ENCODE data around the gene NCKAP5.

Gene NCKAP5

GRCh38 chr2:133576714-133577113 lies 8.5 kb upstream of the NCKAP5 start:
- FAIRE-seq (no peak), DNase-seq (ENCODE audit: extremely low spot score, insufficient read length, low read depth) (no peak)

DNA sequence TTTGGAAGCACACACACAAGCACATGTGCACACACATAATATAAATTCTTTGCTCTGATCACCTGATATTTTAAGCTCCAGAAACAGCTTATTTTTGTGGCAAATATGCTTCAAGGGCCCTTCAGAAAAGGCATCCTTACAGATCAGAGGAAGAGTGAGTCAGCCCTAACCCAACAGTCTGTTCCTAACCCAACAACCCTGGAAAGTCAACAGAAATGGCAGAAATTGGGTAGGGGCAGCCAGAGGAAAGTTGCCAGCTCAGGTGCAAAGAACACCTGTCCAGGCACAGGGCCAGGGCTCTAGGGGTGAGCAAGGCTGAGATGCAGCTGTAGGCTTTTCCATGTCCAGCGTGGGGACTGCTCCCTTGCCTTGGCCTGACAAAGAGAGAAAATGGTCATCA lies 6.4 kb upstream of the NCKAP5 start:
- FAIRE-seq = no peak

GRCh38 chr2:133574186-133574585 lies 5.9 kb upstream of the NCKAP5 start:
- DNase-seq (ENCODE audit: extremely low spot score, insufficient read length, low read depth) (no peak), FAIRE-seq (no peak)

More for the DNA sequence above, 6.4 kb upstream of the NCKAP5 start:
- no peak for DNase-seq (ENCODE audit: extremely low spot score, insufficient read length, low read depth)

GRCh38 chr2:133573491-133574162 lies 5.4 kb upstream of the NCKAP5 start:
- FAIRE-seq (no peak), DNase-seq (ENCODE audit: extremely low spot score, insufficient read length, low read depth) (no peak)

GRCh38 chr2:133571249-133571648 lies 3.0 kb upstream of the NCKAP5 start:
- FAIRE-seq = no peak
- no peak for DNase-seq (ENCODE audit: extremely low spot score, insufficient read length, low read depth)

- no peak for DNase-seq (ENCODE audit: extremely low spot score, insufficient read length, low read depth)
- no peak for FAIRE-seq
These were observed 2.3 kb upstream of the NCKAP5 start for GRCh38 chr2:133570542-133570941.

GRCh38 chr2:133569286-133569830 lies 1.1 kb upstream of the NCKAP5 start:
- FAIRE-seq (no peak), DNase-seq (ENCODE audit: extremely low spot score, insufficient read length, low read depth) (no peak)

- DNase-seq (ENCODE audit: extremely low spot score, insufficient read length, low read depth) (no peak), FAIRE-seq (no peak)
These were observed 335 bp upstream of the NCKAP5 start for GRCh38 chr2:133568598-133568997.

GRCh38 chr2:133562558-133562957 lies 5.7 kb downstream of the NCKAP5 start:
- DNase-seq (ENCODE audit: extremely low spot score, insufficient read length, low read depth) (no peak), FAIRE-seq (no peak)

- DNase-seq (ENCODE audit: extremely low spot score, insufficient read length, low read depth) (no peak), FAIRE-seq (peak; percentile 51)
These were observed 7.0 kb downstream of the NCKAP5 start for GRCh38 chr2:133561045-133561852.

DNA sequence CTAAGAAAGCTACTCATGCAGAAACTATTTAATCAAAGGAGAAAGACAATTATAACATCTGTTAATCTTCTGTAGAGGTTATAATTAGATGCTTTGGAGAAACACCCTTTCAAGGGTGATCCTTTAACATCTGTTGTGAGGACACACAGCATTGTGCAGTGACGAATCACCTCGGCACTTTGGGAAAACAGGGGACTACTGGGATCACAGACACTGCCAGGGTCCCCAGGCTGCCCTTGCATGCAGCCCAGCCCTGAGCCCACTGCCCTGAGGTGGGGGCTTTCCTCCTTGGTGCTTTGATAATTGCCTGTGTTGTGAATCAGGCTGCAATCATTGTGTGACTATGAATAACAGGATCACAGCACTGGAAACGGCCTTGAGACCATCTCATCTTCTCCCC lies 10.6 kb downstream of the NCKAP5 start:
- FAIRE-seq (no peak), DNase-seq (ENCODE audit: extremely low spot score, insufficient read length, low read depth) (no peak)

- DNase-seq (ENCODE audit: extremely low spot score, insufficient read length, low read depth) = no peak
- FAIRE-seq = no peak
These were observed 14.3 kb downstream of the NCKAP5 start for GRCh38 chr2:133553838-133554408.

DNA sequence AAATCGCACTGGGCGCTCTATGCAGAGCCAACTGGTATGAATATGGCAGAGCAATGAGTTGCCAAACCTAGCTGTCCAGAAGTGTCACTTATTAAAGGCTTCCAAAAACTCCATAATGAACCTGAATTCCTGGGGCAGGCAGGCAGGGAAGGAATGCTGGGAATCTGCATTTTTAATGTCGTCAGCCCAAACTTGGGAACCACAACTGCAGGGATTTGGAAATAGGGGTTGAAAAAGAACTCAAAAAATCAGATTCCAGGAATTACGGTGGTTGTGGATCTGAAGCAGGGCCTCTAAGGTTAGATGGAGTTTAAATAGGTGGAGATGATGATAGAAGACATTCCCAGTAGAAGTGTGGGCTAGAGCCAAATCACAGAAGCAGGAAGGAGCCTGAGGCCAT lies 15.0 kb downstream of the NCKAP5 start:
- DNase-seq (ENCODE audit: extremely low spot score, insufficient read length, low read depth) (no peak), FAIRE-seq (no peak)

DNA sequence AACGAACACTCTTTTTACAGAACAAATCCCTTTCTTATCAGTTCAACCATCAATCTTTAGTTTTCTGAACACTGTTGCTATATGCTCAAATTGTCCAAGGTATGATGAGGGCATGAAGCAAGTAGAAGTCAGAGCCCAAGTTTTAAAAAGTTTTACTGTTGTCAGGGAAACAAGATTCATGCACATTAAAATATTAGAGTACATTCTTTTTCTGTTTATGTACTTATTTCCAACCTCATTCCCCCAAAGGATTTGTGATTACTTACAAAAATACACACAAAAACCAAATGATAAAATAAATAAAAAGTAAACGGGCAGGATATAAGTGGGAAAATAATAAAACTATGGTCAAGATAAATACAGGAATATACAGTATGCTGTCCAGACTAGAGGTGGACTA lies 15.4 kb downstream of the NCKAP5 start:
- FAIRE-seq (no peak), DNase-seq (ENCODE audit: extremely low spot score, insufficient read length, low read depth) (no peak)

DNA sequence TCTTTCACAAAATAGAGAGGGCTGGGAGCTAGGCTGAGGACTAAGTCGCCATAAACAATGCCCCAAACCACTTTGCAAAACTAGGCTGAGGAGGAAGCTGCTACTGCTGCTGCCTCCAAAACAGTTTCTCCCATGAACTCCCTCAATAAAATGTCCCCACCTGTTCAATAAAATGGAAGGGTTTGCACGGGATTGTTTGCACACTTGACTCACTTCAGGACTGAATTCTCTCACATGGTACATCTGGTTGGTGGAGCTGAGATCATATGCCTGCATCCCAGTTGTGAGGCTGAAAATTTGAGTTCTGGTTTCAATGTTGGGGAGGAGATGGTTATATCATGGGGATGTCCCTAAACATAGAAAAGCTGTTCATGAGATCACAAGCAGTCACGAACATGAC lies 26.5 kb downstream of the NCKAP5 start:
- no peak for FAIRE-seq

DNA sequence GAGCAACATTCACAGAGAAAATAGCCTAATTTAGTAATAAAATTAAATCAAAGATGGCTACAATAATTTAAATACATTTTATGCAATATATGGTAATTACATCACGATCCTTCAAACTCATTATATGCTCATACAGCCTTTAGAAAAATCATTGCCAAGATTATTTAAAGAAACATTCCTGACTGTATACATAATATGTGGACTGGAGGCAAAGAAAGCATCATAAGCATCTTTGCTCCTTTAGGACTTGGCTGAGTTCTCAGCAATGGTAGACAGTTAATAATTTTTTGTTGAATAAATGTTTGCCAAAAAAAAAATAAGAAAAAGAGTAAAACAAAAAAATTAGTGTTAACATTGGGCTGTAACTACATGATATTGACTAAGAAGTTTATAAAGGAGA lies 26.9 kb downstream of the NCKAP5 start:
- FAIRE-seq = no peak

More for the DNA sequence above, 26.5 kb downstream of the NCKAP5 start:
- DNase-seq (ENCODE audit: extremely low spot score, insufficient read length, low read depth) = no peak

GRCh38 chr2:133532919-133533318 lies 35.3 kb downstream of the NCKAP5 start:
- DNase-seq (ENCODE audit: extremely low spot score, insufficient read length, low read depth) = no peak
- FAIRE-seq = no peak

More for the DNA sequence above, 26.9 kb downstream of the NCKAP5 start:
- no peak for DNase-seq (ENCODE audit: extremely low spot score, insufficient read length, low read depth)

DNA sequence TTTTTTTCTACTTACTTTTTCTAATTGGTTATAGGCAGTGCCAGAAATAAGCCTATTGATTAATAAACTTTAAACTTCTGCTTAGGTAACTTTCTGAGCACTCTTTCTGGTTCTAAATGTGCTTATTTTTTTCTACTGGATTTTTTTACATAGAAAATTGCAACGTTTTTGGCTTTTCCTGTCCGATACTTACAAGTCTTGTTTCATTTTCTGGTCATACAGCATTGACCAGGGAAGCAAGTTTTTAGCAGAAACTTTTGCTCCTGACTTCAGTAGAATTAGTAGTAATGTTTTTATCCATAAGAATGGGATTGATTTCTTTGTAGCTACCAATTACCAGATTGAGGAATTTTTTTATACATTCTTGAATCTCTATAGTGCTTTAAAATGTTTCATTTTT lies 36.9 kb downstream of the NCKAP5 start:
- FAIRE-seq (no peak), DNase-seq (ENCODE audit: extremely low spot score, insufficient read length, low read depth) (no peak)

- DNase-seq (ENCODE audit: extremely low spot score, insufficient read length, low read depth) (no peak), FAIRE-seq (no peak)
These were observed 37.6 kb downstream of the NCKAP5 start for GRCh38 chr2:133530645-133531044.

- FAIRE-seq (no peak), DNase-seq (ENCODE audit: extremely low spot score, insufficient read length, low read depth) (no peak)
These were observed 41.5 kb downstream of the NCKAP5 start for GRCh38 chr2:133526530-133527300.
